Measurements from ENCODE around the gene DENND1C.

DNA sequence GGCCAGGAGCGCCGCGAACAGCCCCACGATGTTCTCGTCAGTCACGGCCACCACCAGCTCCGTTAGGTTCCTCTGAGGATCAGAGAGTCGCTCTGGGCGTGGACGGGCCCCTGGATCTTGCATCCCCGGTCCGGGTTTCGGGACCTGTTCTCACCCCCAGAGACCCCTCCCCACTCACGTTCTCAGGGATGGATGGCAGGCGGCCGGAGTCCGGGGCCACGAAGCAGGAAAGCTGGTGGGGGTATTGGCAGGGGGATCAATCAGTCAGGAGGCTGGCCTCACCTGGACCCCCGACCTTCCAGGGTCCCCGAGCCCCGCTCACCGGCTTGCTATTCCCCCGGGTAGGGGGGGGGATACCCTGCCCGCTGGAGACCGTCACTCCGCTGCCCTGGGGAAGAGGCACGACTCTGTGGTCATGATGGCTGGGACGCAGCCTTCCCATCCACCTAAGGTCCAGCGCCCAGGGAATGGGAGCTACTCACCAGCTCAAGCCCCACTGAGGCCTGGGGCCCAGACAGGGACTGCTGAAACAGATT, 4.6 kb downstream of the DENND1C start:
- TF ChIP-seq POLR2A (IDR thresholded peaks at IDR 0.05), result no peak
- TF ChIP-seq, protein P1, sequence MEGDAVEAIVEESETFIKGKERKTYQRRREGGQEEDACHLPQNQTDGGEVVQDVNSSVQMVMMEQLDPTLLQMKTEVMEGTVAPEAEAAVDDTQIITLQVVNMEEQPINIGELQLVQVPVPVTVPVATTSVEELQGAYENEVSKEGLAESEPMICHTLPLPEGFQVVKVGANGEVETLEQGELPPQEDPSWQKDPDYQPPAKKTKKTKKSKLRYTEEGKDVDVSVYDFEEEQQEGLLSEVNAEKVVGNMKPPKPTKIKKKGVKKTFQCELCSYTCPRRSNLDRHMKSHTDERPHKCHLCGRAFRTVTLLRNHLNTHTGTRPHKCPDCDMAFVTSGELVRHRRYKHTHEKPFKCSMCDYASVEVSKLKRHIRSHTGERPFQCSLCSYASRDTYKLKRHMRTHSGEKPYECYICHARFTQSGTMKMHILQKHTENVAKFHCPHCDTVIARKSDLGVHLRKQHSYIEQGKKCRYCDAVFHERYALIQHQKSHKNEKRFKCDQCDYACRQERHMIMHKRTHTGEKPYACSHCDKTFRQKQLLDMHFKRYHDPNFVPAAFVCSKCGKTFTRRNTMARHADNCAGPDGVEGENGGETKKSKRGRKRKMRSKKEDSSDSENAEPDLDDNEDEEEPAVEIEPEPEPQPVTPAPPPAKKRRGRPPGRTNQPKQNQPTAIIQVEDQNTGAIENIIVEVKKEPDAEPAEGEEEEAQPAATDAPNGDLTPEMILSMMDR (IDR thresholded peaks at IDR 0.05), result no peak

Measured in right lobe of liver (tissue), 4 donors.